Measurements from ENCODE around the gene GABRG3.
"Not testable (repeated sequence)": the region's sequence is repeated elsewhere in the genome, so short reads cannot be mapped to it uniquely, and the experiment has no call there.

Gene GABRG3

GRCh38 chr15:27175472-27176153 lies 204.6 kb downstream of the GABRG3 start:
- no peak overlapping the region for H3K4me3 ChIP-seq (replicated peaks; ENCODE audit: low read depth, low read length)

DNA sequence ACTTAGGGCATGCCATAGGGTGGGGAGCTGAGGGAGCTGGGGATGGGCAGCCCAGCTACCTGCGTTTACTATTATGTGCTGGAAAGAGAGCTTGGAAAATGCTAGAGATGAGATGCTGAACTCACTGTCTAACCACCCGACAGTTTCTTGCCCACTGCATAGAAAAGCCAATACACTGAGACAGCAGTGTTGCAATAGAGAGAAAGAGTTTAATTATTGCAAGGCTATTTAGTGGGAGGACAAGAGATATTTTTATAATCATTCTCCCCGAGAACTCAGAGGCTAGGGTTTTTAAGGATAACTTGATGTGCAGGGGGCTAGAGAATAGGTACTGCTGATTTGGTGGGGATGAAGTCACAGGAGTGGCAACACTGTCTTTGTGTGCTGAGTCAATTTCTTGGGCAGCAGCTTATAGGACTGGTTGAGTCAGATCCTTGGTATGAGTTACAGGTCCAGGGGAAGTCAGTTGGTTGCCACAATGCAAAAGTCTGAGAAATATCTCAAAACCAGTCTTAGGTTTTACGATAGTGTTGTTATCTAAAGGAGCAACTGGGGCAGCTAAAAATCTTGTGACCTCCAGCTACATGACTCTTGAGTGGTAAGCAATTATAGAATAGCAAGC lies 205.9 kb downstream of the GABRG3 start:
- TF ChIP-seq, protein P1, sequence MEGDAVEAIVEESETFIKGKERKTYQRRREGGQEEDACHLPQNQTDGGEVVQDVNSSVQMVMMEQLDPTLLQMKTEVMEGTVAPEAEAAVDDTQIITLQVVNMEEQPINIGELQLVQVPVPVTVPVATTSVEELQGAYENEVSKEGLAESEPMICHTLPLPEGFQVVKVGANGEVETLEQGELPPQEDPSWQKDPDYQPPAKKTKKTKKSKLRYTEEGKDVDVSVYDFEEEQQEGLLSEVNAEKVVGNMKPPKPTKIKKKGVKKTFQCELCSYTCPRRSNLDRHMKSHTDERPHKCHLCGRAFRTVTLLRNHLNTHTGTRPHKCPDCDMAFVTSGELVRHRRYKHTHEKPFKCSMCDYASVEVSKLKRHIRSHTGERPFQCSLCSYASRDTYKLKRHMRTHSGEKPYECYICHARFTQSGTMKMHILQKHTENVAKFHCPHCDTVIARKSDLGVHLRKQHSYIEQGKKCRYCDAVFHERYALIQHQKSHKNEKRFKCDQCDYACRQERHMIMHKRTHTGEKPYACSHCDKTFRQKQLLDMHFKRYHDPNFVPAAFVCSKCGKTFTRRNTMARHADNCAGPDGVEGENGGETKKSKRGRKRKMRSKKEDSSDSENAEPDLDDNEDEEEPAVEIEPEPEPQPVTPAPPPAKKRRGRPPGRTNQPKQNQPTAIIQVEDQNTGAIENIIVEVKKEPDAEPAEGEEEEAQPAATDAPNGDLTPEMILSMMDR (IDR thresholded peaks at IDR 0.05; ENCODE audit: low read depth, low read length, missing control alignments): no peak
- H3K4me3 ChIP-seq (replicated peaks; ENCODE audit: low read depth, low read length): no peak overlapping the region
- DNase-seq (ENCODE audit: extremely low read depth, low read depth): no peak

More at GRCh38 chr15:27175472-27176153, 204.6 kb downstream of the GABRG3 start:
- TF ChIP-seq, protein P1 (IDR thresholded peaks at IDR 0.05; ENCODE audit: low read depth, low read length, missing control alignments): no peak
- DNase-seq (ENCODE audit: extremely low read depth, low read depth): no peak

- no peak overlapping the region for H3K4me3 ChIP-seq (replicated peaks; ENCODE audit: low read depth, low read length)
- TF ChIP-seq, protein P1 (IDR thresholded peaks at IDR 0.05; ENCODE audit: low read depth, low read length, missing control alignments): no peak
- DNase-seq (ENCODE audit: extremely low read depth, low read depth): no peak
These were observed 208.8 kb downstream of the GABRG3 start for GRCh38 chr15:27179789-27180188.

DNA sequence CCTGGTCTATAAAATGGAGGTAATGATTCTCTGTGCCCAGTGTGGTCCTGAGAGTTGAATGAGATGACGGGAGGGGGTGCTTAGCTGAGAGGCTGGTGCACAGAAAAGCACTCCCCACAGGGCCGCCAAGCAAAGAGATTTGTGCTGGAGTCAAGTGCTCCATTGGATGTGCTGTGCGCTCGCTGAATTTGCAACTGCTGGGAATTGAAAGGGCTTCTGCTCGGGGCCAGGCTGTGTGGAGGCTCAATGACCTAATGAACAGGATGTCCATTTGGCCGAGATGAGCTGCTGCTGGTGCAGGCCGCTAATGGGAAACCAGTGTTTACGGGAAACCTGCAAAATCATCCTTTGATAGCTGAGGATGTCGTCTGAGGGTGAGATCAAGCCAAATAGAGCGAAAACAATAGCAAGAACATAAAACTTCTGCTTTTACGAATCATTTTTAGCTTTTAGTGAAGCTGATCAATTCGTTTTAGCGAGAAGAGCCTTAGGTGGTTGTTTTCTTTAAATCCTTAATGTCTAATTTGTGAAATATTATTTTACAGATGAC lies 211.7 kb downstream of the GABRG3 start:
- DNase-seq (ENCODE audit: extremely low read depth, low read depth): no peak
- TF ChIP-seq, protein P1 (IDR thresholded peaks at IDR 0.05; ENCODE audit: low read depth, low read length, missing control alignments): no peak
- no peak overlapping the region for H3K4me3 ChIP-seq (replicated peaks; ENCODE audit: low read depth, low read length)

DNA sequence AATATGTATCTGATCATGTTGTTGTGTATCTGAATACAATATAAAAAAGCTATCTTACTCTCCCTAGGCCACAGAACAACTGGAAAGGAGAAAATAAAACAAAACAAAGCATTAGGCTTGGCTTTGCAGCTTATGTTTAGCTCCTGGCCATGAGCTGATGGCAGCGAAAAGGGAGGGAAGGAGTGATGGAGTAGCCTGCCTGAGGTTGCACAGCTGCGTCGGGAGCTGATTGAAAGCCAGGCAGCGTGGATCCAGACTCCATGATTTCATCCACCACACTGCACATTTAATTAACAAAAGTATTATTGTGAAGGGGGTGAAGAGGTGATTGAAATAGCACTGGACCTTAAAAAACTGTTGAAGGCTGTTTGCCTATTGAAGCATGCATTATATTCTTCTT lies 212.2 kb downstream of the GABRG3 start:
- TF ChIP-seq, protein P1 (IDR thresholded peaks at IDR 0.05; ENCODE audit: low read depth, low read length, missing control alignments): no peak

GRCh38 chr15:27191515-27191914 lies 220.5 kb downstream of the GABRG3 start:
- H3K4me3 ChIP-seq (replicated peaks; ENCODE audit: low read depth, low read length); DNase-seq (ENCODE audit: extremely low read depth, low read depth): not testable (repeated sequence)

More for the DNA sequence above, 212.2 kb downstream of the GABRG3 start:
- no peak overlapping the region for H3K4me3 ChIP-seq (replicated peaks; ENCODE audit: low read depth, low read length)
- DNase-seq (ENCODE audit: extremely low read depth, low read depth): no peak

GRCh38 chr15:27196691-27197090 lies 225.7 kb downstream of the GABRG3 start:
- no peak overlapping the region for H3K4me3 ChIP-seq (replicated peaks; ENCODE audit: low read depth, low read length)
- TF ChIP-seq, protein P1 (IDR thresholded peaks at IDR 0.05; ENCODE audit: low read depth, low read length, missing control alignments): no peak
- DNase-seq (ENCODE audit: extremely low read depth, low read depth): no peak
